Measurements from ENCODE around the gene EP400.

EP400 gene

GRCh38 chr12:132129007-132129406 lies 179.3 kb downstream of the EP400 start:
- no peak for DNase-seq

DNA sequence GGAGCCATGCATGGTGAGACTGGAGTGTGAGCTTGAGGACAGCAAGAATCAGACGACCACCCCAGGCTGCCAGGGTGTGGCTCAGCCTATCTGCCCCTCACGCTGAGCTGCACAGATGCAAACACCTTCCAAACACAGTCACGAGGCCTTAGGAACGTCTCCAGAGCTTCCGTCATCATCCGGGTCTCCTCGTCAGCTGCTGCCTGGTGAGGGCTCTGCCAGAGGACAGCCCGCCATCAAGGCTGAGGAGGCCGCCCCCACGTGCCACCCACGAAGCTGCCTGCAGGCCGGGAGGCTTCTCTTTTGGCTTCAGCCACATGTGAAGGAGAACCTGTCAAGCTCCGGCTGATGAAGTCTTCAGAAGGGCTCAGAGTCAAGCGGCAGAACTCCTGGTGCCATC lies 180.9 kb downstream of the EP400 start:
- no peak for DNase-seq

All from effector CD4-positive, alpha-beta T cell (primary cell).